Stimulated activated CD4-positive, alpha-beta T cell treated with anti-CD3 and anti-CD28 coated beads, Interleukin-4, amount 100 ng/mL, for 24 hours (primary cell): ENCODE results near the gene COL19A1.

Source experiments
- DNase-seq: peaks from one replicate; pipeline ENCODE4 v3.0.0-alpha.2; 2020

COL19A1 gene

GRCh38 chr6:70135219-70136160 lies 269.1 kb downstream of the COL19A1 start:
- no peak for DNase-seq

DNA sequence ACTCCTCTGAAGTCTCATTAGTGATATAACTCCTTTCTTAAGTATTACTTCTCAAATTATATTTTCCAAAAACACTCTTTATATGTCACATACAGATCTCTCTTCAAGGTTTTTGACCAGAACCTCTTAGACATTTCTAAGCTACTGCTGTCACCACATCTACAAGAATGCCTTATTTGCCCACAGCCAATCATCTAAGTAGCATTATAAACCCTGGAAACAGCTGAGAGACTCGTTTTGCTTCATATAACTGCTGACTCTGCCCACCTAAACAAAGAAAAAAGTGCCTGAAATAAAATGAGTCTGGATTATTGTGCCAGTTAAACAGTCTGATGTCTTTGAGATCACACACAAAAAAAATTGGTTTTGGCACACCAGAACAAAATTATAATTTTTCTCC lies 270.6 kb downstream of the COL19A1 start:
- DNase-seq: no peak

DNA sequence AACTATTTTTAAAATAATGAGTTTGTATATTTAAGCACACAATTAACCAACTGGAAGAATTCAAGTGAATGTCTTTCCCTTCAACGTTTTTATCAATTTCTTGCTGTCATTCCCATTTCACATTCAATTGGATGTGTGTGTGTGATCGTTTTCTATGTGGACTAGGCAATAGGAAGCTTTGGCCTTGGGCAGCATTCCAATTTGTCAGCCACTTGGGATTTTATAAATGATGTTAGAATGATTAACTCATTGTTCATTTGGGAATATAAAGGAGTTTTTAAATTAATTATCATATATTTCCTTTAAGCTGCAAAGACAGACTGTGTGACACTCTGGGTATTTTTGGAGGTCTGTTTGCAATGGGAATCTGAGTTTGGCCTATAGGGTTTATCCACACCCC lies 274.1 kb downstream of the COL19A1 start:
- no peak for DNase-seq

DNA sequence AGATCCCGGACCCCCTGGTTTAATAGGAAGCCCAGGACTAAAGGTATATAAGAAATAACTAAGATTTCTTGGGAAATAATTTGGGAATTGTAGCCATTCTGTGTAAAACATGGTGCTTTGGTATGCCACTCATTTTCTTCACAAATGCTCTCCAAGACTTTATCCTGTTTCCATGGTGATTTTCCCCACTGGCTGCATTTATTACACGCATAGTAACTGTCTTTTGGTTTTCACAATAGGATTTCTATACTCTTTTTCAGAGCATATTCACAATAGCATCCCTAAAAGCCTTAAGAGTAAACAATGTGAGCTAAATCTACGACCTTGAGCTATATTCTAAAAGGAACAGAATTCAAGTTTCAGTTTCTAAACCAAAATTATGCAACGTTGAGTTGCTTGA lies 275.7 kb downstream of the COL19A1 start:
- DNase-seq: no peak

GRCh38 chr6:70145178-70145577 lies 278.8 kb downstream of the COL19A1 start:
- DNase-seq: no peak

DNA sequence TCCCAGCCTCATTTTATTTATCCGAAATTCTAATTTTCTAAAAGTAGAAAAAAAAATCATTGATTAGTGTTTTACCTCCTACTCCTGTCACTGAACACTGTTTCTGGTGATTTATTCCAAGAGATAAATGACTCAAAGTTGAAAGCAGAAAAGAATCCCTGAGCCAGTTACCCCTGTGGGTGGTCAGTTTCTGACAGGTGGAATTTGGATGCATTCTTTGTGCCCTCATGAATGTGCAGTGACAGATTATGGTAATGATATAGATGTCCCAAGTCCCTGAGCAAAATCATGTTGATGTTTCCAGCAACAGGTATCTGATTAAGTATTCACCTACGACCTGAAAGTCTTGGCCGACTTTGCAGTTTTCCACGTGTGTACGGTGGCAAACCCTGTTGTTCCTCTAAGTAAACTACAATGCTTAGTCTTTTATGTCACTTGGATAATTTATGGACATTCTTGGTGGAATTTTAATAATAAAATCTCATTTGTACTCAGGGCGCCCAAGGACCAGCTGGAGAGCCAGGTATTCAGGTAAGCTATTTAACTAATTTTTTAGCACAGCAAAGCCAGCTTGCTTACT lies 282.9 kb downstream of the COL19A1 start:
- no peak for DNase-seq

DNA sequence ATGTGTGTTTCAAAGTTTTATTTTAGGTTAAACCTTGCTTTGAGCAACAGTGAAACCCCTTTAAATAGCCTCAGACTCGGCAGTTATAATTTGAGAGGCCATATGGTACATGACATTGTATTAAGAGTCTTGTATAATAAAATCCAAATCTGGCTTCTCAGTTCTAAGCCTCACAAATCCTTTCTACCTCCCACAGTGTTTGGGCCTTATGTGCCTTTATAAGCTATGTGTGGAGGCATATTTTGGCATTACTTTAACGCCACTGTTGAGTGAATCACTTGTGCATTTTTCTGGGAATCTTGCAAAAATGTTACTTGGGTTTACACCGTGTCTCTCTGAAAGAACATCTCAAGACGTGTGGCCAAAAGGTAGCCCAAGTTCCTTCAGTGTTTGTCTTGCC lies 284.2 kb downstream of the COL19A1 start:
- DNase-seq: no peak

DNA sequence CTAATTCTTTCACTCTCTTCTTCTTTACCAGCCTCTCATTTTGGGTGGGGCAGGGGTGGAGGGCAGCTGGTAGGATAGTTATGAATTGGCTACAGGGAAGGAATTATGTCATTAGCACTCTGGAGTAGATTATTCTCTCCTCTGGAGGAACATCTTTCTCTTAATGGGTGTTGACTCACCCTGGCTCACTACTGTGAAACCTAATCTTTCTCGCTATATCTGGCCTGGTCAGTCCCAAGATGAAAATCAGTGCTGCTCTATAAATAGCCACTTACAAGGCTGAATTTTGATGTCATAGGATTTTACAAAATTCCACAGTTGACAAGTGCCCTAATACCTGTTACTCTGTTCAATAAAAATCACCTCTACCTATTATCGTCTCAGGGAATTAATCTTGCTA lies 285.3 kb downstream of the COL19A1 start:
- DNase-seq: no peak

GRCh38 chr6:70152786-70153185 lies 286.4 kb downstream of the COL19A1 start:
- no peak for DNase-seq

DNA sequence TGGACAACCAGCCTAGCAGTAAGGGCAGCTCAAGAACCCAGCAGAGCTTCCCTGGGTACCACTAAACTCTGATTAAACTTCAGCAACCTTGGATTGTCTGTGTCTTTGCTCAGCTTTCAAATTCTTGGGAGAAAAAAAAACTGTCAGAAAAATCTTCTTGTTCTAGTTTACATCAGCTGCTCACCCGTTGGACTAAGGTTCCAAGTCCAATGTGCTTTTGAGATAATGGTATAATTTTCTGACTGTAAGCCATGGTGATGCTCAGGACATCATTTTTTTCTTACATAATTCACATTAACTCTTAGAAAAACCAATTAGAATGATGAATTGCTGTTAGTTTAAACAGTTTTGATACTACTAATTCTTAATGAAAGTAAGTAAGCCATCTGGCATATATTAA lies 290.7 kb downstream of the COL19A1 start:
- DNase-seq: no peak

DNA sequence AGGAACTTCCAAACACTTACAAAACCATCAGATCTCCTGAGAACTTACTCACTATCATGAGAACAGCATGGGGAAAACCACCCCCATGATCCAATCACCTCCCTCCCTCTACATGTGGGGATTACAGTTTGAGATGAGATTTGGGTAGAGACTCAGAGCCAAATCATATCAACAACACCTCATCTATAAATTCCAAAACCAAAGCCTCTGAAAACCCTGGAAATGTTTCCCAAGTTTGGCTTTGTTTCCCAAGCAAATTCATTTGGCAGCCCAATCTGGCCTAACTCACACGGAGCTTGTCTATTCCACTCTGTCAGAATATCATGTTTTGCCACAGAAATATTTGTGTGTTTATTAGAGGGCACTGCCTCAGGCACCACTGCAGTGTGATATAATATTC lies 293.9 kb downstream of the COL19A1 start:
- no peak for DNase-seq

DNA sequence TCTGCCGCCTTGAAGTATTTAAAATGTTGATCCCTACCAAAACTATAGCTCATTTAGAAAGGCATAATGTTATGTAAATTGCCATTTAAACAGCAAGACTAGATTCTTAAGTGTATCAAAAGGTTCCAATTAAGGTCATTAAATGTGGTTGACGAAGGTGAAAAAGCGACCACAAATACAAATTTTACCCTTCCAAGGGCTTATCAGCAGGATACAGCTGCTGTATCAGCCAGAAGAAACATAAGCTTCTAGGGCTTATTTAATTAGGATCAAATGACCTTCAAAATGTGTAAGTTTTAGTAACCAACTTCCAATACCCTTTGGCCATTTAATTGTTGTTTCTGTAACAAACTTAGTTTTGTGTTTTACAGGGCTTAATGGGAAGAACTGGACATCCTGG lies 296.6 kb downstream of the COL19A1 start:
- DNase-seq: no peak

- DNase-seq: no peak
Observed at GRCh38 chr6:70163795-70164194, 297.4 kb downstream of the COL19A1 start.

GRCh38 chr6:70164556-70164955 lies 298.2 kb downstream of the COL19A1 start:
- DNase-seq: no peak

DNA sequence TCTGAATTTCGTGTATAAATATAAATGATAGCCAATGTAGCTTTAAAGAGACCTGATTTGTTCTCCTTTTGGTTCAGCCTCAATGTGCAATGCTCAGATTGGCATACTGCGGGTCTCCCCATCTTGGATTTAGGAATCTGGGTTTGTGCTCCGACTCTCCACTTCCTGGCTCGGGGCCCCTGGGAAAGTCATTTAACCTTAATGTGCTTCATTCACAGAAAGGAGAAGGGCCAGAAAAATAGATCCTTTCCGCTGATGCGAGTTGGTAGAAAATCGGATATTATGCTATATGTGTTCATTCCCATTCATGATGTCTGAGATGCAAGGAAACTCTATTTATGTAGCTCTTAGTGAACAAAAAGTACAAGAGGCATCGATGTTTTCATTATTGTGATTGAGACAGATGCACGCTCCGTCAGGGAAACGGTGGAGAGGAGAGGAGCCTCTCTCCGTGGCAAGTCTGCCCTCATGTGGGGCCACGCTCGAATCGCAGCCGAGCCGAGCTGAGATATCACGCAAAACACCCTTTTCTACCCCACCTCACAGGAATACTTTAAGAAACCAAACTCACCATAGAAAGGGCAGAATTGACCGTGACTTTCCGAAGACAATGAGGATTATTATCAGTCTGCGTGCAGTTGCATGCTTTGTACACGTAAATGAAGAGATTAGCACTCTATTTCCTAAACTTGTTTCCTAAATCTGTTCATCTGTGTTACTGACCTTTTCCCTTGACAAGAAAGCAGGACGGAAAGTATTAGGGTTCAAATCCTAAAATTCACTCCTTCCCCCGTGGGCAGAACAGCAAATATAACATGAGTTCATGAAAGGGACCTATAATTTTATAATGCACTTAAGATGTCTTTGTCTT lies 300.0 kb downstream of the COL19A1 start:
- DNase-seq: peak; percentile 10

GRCh38 chr6:70168681-70169377 lies 302.5 kb downstream of the COL19A1 start:
- DNase-seq: no peak

DNA sequence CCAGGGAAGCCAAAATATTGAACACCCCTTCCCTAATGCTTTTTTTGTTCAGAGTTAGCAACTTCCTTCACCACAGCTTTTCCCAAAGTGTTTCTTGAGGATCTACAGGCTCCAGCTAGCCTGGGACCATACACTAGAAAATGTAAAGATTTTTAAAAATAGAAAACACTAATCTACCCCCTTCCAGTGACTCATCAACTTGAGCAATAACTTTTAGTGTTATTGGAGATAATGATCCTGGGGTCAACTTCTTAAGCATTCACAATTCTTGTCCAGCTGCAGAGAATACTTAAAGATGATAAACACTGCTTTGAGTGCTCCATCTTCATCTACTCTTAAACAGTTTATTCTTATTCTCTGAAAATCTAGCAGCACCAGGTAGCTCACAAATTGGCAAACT lies 304.9 kb downstream of the COL19A1 start:
- no peak for DNase-seq

- DNase-seq: no peak
Observed at GRCh38 chr6:70172252-70172651, 305.9 kb downstream of the COL19A1 start.

- DNase-seq: no peak
Observed at GRCh38 chr6:70175770-70176169, 309.4 kb downstream of the COL19A1 start.

- no peak for DNase-seq
Observed at GRCh38 chr6:70176842-70177550, 310.6 kb downstream of the COL19A1 start.

DNA sequence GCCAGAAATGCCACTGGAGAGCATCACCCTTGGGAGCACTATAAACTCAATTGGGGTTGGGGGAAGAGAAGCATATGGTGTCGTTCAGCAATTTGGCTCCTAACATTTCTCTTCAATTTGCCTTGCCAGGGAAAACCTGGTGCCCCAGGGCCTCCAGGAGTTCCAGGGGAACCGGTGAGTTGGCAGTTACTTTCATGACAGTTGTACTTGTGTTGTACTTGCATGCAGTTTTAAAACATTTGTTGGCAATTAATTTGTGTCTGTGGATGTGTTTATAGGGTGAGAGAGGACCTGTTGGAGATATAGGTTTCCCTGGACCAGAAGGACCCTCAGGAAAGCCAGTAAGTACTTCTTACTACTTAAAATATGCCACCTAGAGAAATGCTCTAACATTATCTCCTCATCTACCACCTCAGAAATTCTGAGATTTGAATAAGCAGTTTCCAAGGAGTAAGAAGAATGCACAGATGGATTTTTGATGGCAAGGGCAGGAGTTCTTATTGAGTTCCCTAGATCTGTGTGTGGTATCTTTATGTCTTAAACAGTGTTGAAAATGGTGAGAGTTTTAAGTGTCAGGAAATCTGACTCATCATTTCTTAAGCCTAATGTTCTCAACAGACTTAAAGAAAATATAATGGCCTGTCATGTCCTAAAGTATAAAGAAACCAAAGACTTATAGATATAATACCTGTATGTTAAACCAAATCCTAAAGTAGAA lies 314.0 kb downstream of the COL19A1 start:
- DNase-seq: no peak
